ENCODE data around the gene RHOV. TPM values are rescaled to one million over a fixed set of nuclear protein-coding genes. Genes with fewer than 3 reads are reported as not detected.

The RHOV gene
- total RNA-seq, 1 experiment from 2014 or later: 6.0 TPM

DNA sequence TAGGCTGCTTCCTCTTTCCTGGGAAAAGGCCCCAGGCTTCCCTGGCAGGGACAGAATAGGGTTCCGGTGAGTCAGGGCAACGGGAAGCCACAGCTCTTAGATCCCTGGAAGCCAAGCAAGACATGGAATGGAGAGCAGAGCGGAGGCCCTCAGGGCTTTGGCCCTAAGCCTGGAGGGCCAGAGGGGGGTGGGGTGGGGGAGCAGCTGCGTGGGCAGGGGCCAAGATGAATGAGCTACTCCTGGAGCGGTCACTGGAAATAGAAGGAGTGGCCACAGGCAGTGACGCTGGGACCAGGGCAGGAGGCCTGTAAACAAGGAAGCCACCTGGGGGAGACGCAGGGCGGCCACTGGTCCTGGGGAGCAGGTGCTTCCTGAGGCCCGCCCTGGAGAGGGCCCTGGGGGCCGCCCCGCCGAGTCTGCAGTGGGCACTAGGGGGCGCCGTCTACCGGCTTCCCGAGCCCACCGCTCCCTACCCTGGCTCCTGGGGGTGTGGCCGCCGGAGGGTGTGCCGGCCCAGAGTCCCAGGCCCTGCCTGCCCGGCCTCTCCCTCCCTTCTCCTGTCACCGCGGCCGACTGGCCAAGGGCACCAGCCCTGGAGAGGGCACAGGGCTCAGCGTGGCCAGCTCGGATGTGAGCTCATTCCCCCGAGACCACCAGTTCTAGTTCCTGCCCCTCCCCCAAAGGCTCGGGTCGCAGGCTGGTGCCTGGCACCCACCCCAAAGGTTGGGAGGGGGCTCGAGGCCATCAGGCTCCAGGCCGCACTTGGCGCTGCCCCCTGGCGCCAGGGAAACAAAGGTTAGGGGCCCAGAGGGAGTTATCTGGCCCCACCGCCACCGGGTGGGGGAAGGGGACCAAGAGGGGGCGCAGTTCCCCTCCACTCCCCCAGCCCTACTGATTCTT lies 32.3 kb upstream of the RHOV start:
- RAD21 ChIA-PET (ENCODE audit: low non-redundant PET in 1 of 2, low total read pairs in 2 of 2, uncharacterized antibody in 2 of 2, unreplicated experiment in 2 of 2): interaction anchor here (0.5 to 2.0 kb wide), 9 partner anchors 12 to 282 kb away, joined by 3 to 12 read pairs (median 4); partner anchors contain the start of gene VPS18 (in 1 of the 2)
- H3K4me1 ChIP-seq (ENCODE audit: control insufficient read depth in 1 of 2, insufficient read depth in 2 of 2, low read length in 2 of 2): peaks cover 32 to 40% of the 10 kb centered on the region in 2 experiments
- peak overlapping the region; percentile 67 for H3K9ac ChIP-seq (ENCODE audit: low read length)
- no peaks in the 10 kb centered on the region for H3K79me2 ChIP-seq (ENCODE audit: insufficient read depth, low read length)
- ATAC-seq (peak; percentile 90), DNase-seq (ENCODE audit: low read depth, low spot score) (peak; percentile 90)
- peak overlapping the region; percentile 41 to 64 for H3K4me3 ChIP-seq (replicated peaks in 1 of 2; ENCODE audit: low read depth in 1 of 2, low read length in 2 of 2)
- H3K9me2 ChIP-seq (ENCODE audit: insufficient read depth): no peaks in the 10 kb centered on the region
- TF ChIP-seq TCF7L2 (IDR thresholded peaks at IDR 0.05; ENCODE audit: borderline replicate concordance, extremely low read depth, insufficient read depth, insufficient read length) (peak; percentile 77), ZNF274 (IDR thresholded peaks at IDR 0.05; ENCODE audit: low read depth, low read length) (no peak), POLR2A (IDR thresholded peaks at IDR 0.05; ENCODE audit: borderline replicate concordance, extremely low read depth, insufficient read depth, insufficient read length) (no peak), ZFX (IDR thresholded peaks at IDR 0.05) (no peak), CTCF (IDR thresholded peaks at IDR 0.05 in 2 of 3, conservative IDR thresholded peaks at IDR 0.05 in 1 of 3; ENCODE audit: borderline replicate concordance in 1 of 3, insufficient read depth in 1 of 3, low read depth in 2 of 3, low read length in 2 of 3) (peak in 2 of 3 experiments; percentile 76 to 83; a peak in 4 of 6 replicates), POLR2AphosphoS5 (IDR thresholded peaks at IDR 0.05; ENCODE audit: low read depth, low read length) (peak; percentile 85), SP1 (IDR thresholded peaks at IDR 0.05; ENCODE audit: low read depth) (no peak)
- TF ChIP-seq, protein P1, sequence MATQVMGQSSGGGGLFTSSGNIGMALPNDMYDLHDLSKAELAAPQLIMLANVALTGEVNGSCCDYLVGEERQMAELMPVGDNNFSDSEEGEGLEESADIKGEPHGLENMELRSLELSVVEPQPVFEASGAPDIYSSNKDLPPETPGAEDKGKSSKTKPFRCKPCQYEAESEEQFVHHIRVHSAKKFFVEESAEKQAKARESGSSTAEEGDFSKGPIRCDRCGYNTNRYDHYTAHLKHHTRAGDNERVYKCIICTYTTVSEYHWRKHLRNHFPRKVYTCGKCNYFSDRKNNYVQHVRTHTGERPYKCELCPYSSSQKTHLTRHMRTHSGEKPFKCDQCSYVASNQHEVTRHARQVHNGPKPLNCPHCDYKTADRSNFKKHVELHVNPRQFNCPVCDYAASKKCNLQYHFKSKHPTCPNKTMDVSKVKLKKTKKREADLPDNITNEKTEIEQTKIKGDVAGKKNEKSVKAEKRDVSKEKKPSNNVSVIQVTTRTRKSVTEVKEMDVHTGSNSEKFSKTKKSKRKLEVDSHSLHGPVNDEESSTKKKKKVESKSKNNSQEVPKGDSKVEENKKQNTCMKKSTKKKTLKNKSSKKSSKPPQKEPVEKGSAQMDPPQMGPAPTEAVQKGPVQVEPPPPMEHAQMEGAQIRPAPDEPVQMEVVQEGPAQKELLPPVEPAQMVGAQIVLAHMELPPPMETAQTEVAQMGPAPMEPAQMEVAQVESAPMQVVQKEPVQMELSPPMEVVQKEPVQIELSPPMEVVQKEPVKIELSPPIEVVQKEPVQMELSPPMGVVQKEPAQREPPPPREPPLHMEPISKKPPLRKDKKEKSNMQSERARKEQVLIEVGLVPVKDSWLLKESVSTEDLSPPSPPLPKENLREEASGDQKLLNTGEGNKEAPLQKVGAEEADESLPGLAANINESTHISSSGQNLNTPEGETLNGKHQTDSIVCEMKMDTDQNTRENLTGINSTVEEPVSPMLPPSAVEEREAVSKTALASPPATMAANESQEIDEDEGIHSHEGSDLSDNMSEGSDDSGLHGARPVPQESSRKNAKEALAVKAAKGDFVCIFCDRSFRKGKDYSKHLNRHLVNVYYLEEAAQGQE (IDR thresholded peaks at IDR 0.05; ENCODE audit: low read depth): no peak
- H3K27me3 ChIP-seq (ENCODE audit: insufficient read depth, low read length): no peaks in the 10 kb centered on the region
- H3K27ac ChIP-seq (ENCODE audit: low read depth, low read length): peak overlapping the region; percentile 94
- H3K9me3 ChIP-seq (ENCODE audit: control insufficient read depth in 1 of 2, insufficient read depth in 1 of 2, low read depth in 1 of 2, low read length in 2 of 2): no peaks in the 10 kb centered on the region
- H3K36me3 ChIP-seq (ENCODE audit: control insufficient read depth in 1 of 2, insufficient read depth in 2 of 2, low read length in 2 of 2): peaks cover 0 to 7% of the 10 kb centered on the region in 2 experiments; a peak in 2 of 4 replicates
- peak overlapping the region; percentile 99 for H3K4me2 ChIP-seq (ENCODE audit: low read length)
- no TSS peak for BruUV-seq (replicated peaks)
- intact Hi-C loops (cut with micrococcal nuclease): loop anchor here (1.0 to 2.0 kb wide), 3 partner anchors 23 to 426 kb away; partner anchors contain the start of genes DLL4, NUSAP1 and OIP5
- no peak overlapping the region for H2AFZ ChIP-seq (ENCODE audit: low read depth, low read length, poor library complexity, severe bottlenecking)
- POLR2A ChIA-PET: interaction anchor here (0.5 to 3.4 kb wide), 14 partner anchors 9 to 450 kb away, joined by 3 to 35 read pairs (median 3); partner anchors contain the start of genes CHAC1, CHP1, DLL4 and EXD1
- H4K20me1 ChIP-seq (ENCODE audit: insufficient read depth): no peaks in the 10 kb centered on the region
- CTCF ChIA-PET: interaction anchor here (0.5 to 6.8 kb wide), 33 partner anchors 9 to 616 kb away, joined by 3 to 78 read pairs (median 4); partner anchors contain the start of genes CCDC32, CHAC1, CHP1 and DLL4
